Erythroblast (primary cell): ENCODE measurements around the gene GMDS.

ENCODE experiments used
- GATA1 ChIP-seq: IDR thresholded peaks from 2 replicates; pipeline ENCODE4 v1.6.1; 2011; ENCODE audit warnings: low read depth, mild to moderate bottlenecking, control low read depth, low read length, moderate library complexity
- POLR2A ChIP-seq: IDR thresholded peaks from 2 replicates; pipeline ENCODE4 v1.6.1; 2011; ENCODE audit warnings: mild to moderate bottlenecking, low read length

DNA sequence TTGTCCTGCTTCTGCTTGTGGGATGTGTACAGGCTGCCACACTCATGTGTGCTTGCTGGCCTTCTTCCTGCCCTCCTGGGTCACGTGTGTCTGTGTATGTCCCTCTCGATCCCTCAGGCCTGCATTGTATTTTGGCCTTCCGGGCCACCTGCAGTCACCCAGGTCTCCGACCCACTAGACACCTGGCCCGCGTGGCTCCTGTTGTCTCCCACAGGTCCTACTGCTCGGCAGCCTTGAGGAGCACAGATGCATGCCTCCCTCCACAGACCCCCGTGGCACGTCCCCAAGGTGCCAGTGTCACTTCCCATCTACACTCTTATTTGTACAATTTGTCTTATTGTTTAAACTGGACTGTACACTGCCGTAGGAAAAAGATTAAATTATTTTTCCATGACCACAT lies 592.6 kb downstream of the GMDS start:
- TF ChIP-seq POLR2A (no peak), GATA1 (no peak)
